ENCODE results near the gene LRRC27. TPM values are rescaled to one million over a fixed set of nuclear protein-coding genes. Genes with fewer than 3 reads are reported as not detected.

The LRRC27 gene
- total and polyA plus RNA-seq, 2 of the 4 experiments (the other 2 are of a cell fraction) = 3.8 to 5.3 TPM

- peak overlapping the region; percentile 53 for H2AFZ ChIP-seq (replicated peaks; ENCODE audit: low read length, poor library complexity)
- H3K36me3 ChIP-seq (ENCODE audit: control insufficient read depth, insufficient read depth, low read length) = no peaks in the 10 kb centered on the region
- intact Hi-C loops (cut with micrococcal nuclease) (no loop called here), dilution Hi-C loops (cut with HindIII; ENCODE audit: low sequenced_read_pairs, unreplicated experiment) (no loop called here), in situ Hi-C loops (cut with MboI; ENCODE audit: low sequenced_read_pairs) (no loop called here)
- no peak overlapping the region for H3K4me3 ChIP-seq (ENCODE audit: insufficient read depth, low read depth, low read length)
- ChIA-PET CTCF (no interaction called here), POLR2A (ENCODE audit: unreplicated experiment) (no interaction called here)
- DNase-seq (no peak), ATAC-seq (ENCODE audit: low read depth) (no peak)
- H3K14ac ChIP-seq (replicated peaks; ENCODE audit: low read depth, low read length) = 0 out of 2 replicates have a peak overlapping the region, but pooled peaks have one; percentile 1
- H3K4ac ChIP-seq (ENCODE audit: low read depth, low read length) = no peak overlapping the region
- no peak overlapping the region for H3K18ac ChIP-seq (ENCODE audit: low read depth, low read length)
- H3K56ac ChIP-seq (ENCODE audit: extremely low read depth, insufficient read depth, low read length) = no peak overlapping the region
- no peak overlapping the region for H3K9ac ChIP-seq (ENCODE audit: low read depth, low read length)
- H3K4me2 ChIP-seq (ENCODE audit: low read depth, low read length) = no peak overlapping the region
- no peak overlapping the region for H3K27ac ChIP-seq (ENCODE audit: insufficient read depth, low read length)
- H3K23ac ChIP-seq (ENCODE audit: low read depth, low read length) = no peak overlapping the region
- H2AK5ac ChIP-seq (ENCODE audit: low read depth, low read length) = peak overlapping the region; percentile 60; the same call in 1 of the 2 replicates
- no peak overlapping the region for H2AK9ac ChIP-seq (replicated peaks; ENCODE audit: low read depth, low read length, poor library complexity)
- no peak overlapping the region for H4K91ac ChIP-seq (ENCODE audit: insufficient read depth, low read depth, low read length)
- H3K9me1 ChIP-seq (ENCODE audit: insufficient read depth, low read length) = peaks cover 5% of the 10 kb centered on the region
- BruUV-seq (replicated peaks) = no TSS peak
- no peaks in the 10 kb centered on the region for H3K9me3 ChIP-seq (ENCODE audit: control insufficient read depth, insufficient read depth, low read length)
- peaks cover 0 to 5% of the 10 kb centered on the region in 2 experiments; a peak in 1 of 4 replicates for H3K79me1 ChIP-seq (ENCODE audit: low read depth in 1 of 2, low read length in 2 of 2)
- H4K5ac ChIP-seq (ENCODE audit: low read depth, low read length) = no peak overlapping the region
- no peaks in the 10 kb centered on the region for H3K27me3 ChIP-seq (ENCODE audit: control insufficient read depth, insufficient read depth, low read length)
- H2BK5ac ChIP-seq (ENCODE audit: low read depth, low read length, poor library complexity, severe bottlenecking) = no peak overlapping the region
- H4K8ac ChIP-seq (ENCODE audit: low read depth in 2 of 2, low read length in 2 of 2) = no peak overlapping the region
- H4K20me1 ChIP-seq (ENCODE audit: insufficient read depth, low read length) = no peaks in the 10 kb centered on the region
- no peak overlapping the region for H2BK120ac ChIP-seq (ENCODE audit: low read depth, low read length)
- H3K4me1 ChIP-seq (ENCODE audit: control insufficient read depth, insufficient read depth, low read length) = peaks cover 9% of the 10 kb centered on the region
- H2BK15ac ChIP-seq (ENCODE audit: low read depth, low read length) = no peak overlapping the region
- 99% methylated on average over 10 of the region's 26 CpGs; no CpG with 5 or more reads in 1 of the 2 experiments for WGBS, 2 experiments (ENCODE audit: extremely low coverage in 2 of 2, insufficient read length in 1 of 2)
- no peak overlapping the region for H2BK20ac ChIP-seq (ENCODE audit: low read depth, low read length)
- TF ChIP-seq FOS (IDR thresholded peaks at IDR 0.05; ENCODE audit: low read depth, low read length) (no peak), CEBPB (IDR thresholded peaks at IDR 0.05; ENCODE audit: low read depth, low read length) (no peak), POLR2A (IDR thresholded peaks at IDR 0.05; ENCODE audit: low read depth, low read length) (no peak), MAFK (IDR thresholded peaks at IDR 0.05; ENCODE audit: low read depth, low read length) (no peak), RCOR1 (IDR thresholded peaks at IDR 0.05; ENCODE audit: insufficient replicate concordance, low read length) (no peak), RAD21 (IDR thresholded peaks at IDR 0.05; ENCODE audit: low read length) (no peak), SMC3 (IDR thresholded peaks at IDR 0.05; ENCODE audit: low read depth, low read length) (no peak), RFX5 (IDR thresholded peaks at IDR 0.05; ENCODE audit: low read depth, low read length) (no peak), BHLHE40 (IDR thresholded peaks at IDR 0.05; ENCODE audit: low read depth, low read length) (no peak), MXI1 (IDR thresholded peaks at IDR 0.05; ENCODE audit: borderline replicate concordance, low read depth, low read length) (no peak), CHD1 (IDR thresholded peaks at IDR 0.05; ENCODE audit: low read depth, low read length) (no peak), USF2 (IDR thresholded peaks at IDR 0.05; ENCODE audit: low read depth, low read length) (no peak), MAZ (IDR thresholded peaks at IDR 0.05; ENCODE audit: borderline replicate concordance, low read depth, low read length) (no peak)
- TF ChIP-seq, protein P1, sequence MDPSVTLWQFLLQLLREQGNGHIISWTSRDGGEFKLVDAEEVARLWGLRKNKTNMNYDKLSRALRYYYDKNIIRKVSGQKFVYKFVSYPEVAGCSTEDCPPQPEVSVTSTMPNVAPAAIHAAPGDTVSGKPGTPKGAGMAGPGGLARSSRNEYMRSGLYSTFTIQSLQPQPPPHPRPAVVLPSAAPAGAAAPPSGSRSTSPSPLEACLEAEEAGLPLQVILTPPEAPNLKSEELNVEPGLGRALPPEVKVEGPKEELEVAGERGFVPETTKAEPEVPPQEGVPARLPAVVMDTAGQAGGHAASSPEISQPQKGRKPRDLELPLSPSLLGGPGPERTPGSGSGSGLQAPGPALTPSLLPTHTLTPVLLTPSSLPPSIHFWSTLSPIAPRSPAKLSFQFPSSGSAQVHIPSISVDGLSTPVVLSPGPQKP (IDR thresholded peaks at IDR 0.05; ENCODE audit: borderline replicate concordance, low read depth, low read length) = no peak
- TF ChIP-seq, protein P2, sequence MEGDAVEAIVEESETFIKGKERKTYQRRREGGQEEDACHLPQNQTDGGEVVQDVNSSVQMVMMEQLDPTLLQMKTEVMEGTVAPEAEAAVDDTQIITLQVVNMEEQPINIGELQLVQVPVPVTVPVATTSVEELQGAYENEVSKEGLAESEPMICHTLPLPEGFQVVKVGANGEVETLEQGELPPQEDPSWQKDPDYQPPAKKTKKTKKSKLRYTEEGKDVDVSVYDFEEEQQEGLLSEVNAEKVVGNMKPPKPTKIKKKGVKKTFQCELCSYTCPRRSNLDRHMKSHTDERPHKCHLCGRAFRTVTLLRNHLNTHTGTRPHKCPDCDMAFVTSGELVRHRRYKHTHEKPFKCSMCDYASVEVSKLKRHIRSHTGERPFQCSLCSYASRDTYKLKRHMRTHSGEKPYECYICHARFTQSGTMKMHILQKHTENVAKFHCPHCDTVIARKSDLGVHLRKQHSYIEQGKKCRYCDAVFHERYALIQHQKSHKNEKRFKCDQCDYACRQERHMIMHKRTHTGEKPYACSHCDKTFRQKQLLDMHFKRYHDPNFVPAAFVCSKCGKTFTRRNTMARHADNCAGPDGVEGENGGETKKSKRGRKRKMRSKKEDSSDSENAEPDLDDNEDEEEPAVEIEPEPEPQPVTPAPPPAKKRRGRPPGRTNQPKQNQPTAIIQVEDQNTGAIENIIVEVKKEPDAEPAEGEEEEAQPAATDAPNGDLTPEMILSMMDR (conservative IDR thresholded peaks at IDR 0.05; ENCODE audit: low read depth, low read length) = no peak
These were observed 91.2 kb downstream of the LRRC27 start for GRCh38 chr10:132422903-132423825.
